ENCODE measurements around the gene CCDC69.

CCDC69 gene

GRCh38 chr5:151151263-151151660 is 72.6 kb downstream of the CCDC69 start:
- no peak for DNase-seq (ENCODE audit: low read depth, low spot score)
- H3K27ac ChIP-seq: no peak overlapping the region

- DNase-seq (ENCODE audit: low read depth, low spot score): no peak
These were observed 73.2 kb downstream of the CCDC69 start for GRCh38 chr5:151150471-151151262.

GRCh38 chr5:151148583-151148982 is 75.3 kb downstream of the CCDC69 start:
- H3K27ac ChIP-seq: no peak overlapping the region
- no peak for DNase-seq (ENCODE audit: low read depth, low spot score)

More at GRCh38 chr5:151150471-151151262, 73.2 kb downstream of the CCDC69 start:
- H3K27ac ChIP-seq: no peak overlapping the region

- no peak overlapping the region for H3K27ac ChIP-seq
- no peak for DNase-seq (ENCODE audit: low read depth, low spot score)
These were observed 76.9 kb downstream of the CCDC69 start for GRCh38 chr5:151147033-151147432.

GRCh38 chr5:151146061-151146460 is 77.8 kb downstream of the CCDC69 start:
- H3K27ac ChIP-seq: no peak overlapping the region
- DNase-seq (ENCODE audit: low read depth, low spot score): no peak

GRCh38 chr5:151144922-151145321 is 79.0 kb downstream of the CCDC69 start:
- DNase-seq (ENCODE audit: low read depth, low spot score): no peak
- no peak overlapping the region for H3K27ac ChIP-seq

GRCh38 chr5:151144275-151144674 is 79.6 kb downstream of the CCDC69 start:
- no peak for DNase-seq (ENCODE audit: low read depth, low spot score)
- no peak overlapping the region for H3K27ac ChIP-seq

- H3K27ac ChIP-seq: no peak overlapping the region
- DNase-seq (ENCODE audit: low read depth, low spot score): no peak
These were observed 80.2 kb downstream of the CCDC69 start for GRCh38 chr5:151143645-151144044.

- no peak overlapping the region for H3K27ac ChIP-seq
- no peak for DNase-seq (ENCODE audit: low read depth, low spot score)
These were observed 81.0 kb downstream of the CCDC69 start for GRCh38 chr5:151142933-151143332.

GRCh38 chr5:151141535-151141934 is 82.4 kb downstream of the CCDC69 start:
- no peak overlapping the region for H3K27ac ChIP-seq
- no peak for DNase-seq (ENCODE audit: low read depth, low spot score)

- DNase-seq (ENCODE audit: low read depth, low spot score): no peak
- H3K27ac ChIP-seq: no peak overlapping the region
These were observed 83.0 kb downstream of the CCDC69 start for GRCh38 chr5:151140686-151141459.

GRCh38 chr5:151139646-151140045 is 84.2 kb downstream of the CCDC69 start:
- H3K27ac ChIP-seq: no peak overlapping the region
- DNase-seq (ENCODE audit: low read depth, low spot score): no peak

GRCh38 chr5:151139015-151139414 is 84.9 kb downstream of the CCDC69 start:
- H3K27ac ChIP-seq: no peak overlapping the region

GRCh38 chr5:151138114-151138513 is 85.8 kb downstream of the CCDC69 start:
- H3K27ac ChIP-seq: no peak overlapping the region
- no peak for DNase-seq (ENCODE audit: low read depth, low spot score)

More at GRCh38 chr5:151139015-151139414, 84.9 kb downstream of the CCDC69 start:
- no peak for DNase-seq (ENCODE audit: low read depth, low spot score)

GRCh38 chr5:151137067-151137825 is 86.6 kb downstream of the CCDC69 start:
- DNase-seq (ENCODE audit: low read depth, low spot score): no peak
- no peak overlapping the region for H3K27ac ChIP-seq

- DNase-seq (ENCODE audit: low read depth, low spot score): peak; percentile 18
- H3K27ac ChIP-seq: no peak overlapping the region
These were observed 89.7 kb downstream of the CCDC69 start for GRCh38 chr5:151134228-151134627.

GRCh38 chr5:151132963-151133362 is 90.9 kb downstream of the CCDC69 start:
- H3K27ac ChIP-seq: no peak overlapping the region
- no peak for DNase-seq (ENCODE audit: low read depth, low spot score)

Measured in epithelial cell of prostate (primary cell).